SJCRH30 (cell line): ENCODE data around the gene NR2F2. TPM values are rescaled to one million over a fixed set of nuclear protein-coding genes. Genes with fewer than 3 reads are reported as not detected.
A peak's percentile ranks its signal among the peaks of the same experiment; 100 is the strongest.

Experiments
- DNase-seq, 2 experiments: peaks; one replicate each; pipeline ENCODE4 v3.0.0-alpha.2; 2015 to 2020
- H3K27ac ChIP-seq: fragments of 250-450 bp; sonication (Bioruptor Pico); 2 replicates; pipeline ENCODE4 v1.5.1; 2020; ENCODE audit warnings: mild to moderate bottlenecking, moderate library complexity
- H3K27me3 ChIP-seq: fragments of 250-450 bp; sonication (Bioruptor Pico); 2 replicates; pipeline ENCODE4 v1.5.1; 2020; ENCODE audit warnings: mild to moderate bottlenecking, moderate library complexity
- H3K36me3 ChIP-seq: fragments of 250-450 bp; sonication (Bioruptor Pico); 2 replicates; pipeline ENCODE4 v1.5.1; 2020; ENCODE audit warnings: mild to moderate bottlenecking, moderate library complexity
- H3K4me1 ChIP-seq: fragments of 250-450 bp; sonication (Bioruptor Pico); 2 replicates; pipeline ENCODE4 v1.5.1; 2020; ENCODE audit warnings: mild to moderate bottlenecking, moderate library complexity
- H3K4me3 ChIP-seq: fragments of 250-450 bp; sonication (Bioruptor Pico); 2 replicates; pipeline ENCODE4 v1.5.1; 2020; ENCODE audit warnings: mild to moderate bottlenecking, moderate library complexity
- H3K9me3 ChIP-seq: fragments of 250-450 bp; sonication (Bioruptor Pico); replicated peaks from 2 replicates; pipeline ENCODE4 v1.5.1; 2020; ENCODE audit warnings: mild to moderate bottlenecking, moderate library complexity
- total RNA-seq: library from RNA; depleted of rRNA; stranded (reverse); fragments of >200 nt; shearing (Covaris generic); gene quantifications from 2 replicates; pipeline ENCODE4 v1.2.3, GENCODE V29; 2014

The NR2F2 gene
- total RNA-seq, 1 experiment from 2014 or later, result 24.5 TPM

DNA sequence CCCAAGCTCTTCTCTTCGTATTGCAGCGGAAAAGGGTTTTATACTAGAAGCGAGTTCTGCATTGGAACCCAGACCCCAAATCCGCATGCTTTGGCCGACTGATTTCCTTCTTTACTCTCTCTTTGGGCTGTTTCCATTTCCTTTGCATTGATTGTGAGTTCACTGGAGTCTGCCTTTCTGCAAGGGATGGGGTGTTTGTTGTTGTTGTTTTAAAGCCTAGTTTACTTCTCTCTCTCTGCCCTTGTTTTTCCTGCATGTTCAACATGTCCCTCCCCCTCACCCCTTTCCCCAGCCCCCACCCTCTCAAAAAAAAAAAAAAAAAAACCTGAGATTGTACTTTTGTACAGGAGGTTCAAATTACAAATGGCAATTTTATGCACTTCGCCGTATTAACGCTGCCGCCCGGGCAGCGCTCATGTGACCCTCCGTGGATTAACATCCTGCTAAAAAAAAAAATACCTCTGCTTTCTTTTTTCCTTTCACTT is 2.2 kb downstream of the NR2F2 start:
- H3K27ac ChIP-seq, result peak overlapping the region; percentile 95
- DNase-seq, result peak in 1 of 2 experiments; percentile 62
- H3K4me3 ChIP-seq, result peak overlapping the region; percentile 77
- H3K4me1 ChIP-seq, result peaks cover 18% of the 10 kb centered on the region
- H3K9me3 ChIP-seq, result no peaks in the 10 kb centered on the region
- peaks cover 41% of the 10 kb centered on the region for H3K36me3 ChIP-seq
- H3K27me3 ChIP-seq, result no peaks in the 10 kb centered on the region

DNA sequence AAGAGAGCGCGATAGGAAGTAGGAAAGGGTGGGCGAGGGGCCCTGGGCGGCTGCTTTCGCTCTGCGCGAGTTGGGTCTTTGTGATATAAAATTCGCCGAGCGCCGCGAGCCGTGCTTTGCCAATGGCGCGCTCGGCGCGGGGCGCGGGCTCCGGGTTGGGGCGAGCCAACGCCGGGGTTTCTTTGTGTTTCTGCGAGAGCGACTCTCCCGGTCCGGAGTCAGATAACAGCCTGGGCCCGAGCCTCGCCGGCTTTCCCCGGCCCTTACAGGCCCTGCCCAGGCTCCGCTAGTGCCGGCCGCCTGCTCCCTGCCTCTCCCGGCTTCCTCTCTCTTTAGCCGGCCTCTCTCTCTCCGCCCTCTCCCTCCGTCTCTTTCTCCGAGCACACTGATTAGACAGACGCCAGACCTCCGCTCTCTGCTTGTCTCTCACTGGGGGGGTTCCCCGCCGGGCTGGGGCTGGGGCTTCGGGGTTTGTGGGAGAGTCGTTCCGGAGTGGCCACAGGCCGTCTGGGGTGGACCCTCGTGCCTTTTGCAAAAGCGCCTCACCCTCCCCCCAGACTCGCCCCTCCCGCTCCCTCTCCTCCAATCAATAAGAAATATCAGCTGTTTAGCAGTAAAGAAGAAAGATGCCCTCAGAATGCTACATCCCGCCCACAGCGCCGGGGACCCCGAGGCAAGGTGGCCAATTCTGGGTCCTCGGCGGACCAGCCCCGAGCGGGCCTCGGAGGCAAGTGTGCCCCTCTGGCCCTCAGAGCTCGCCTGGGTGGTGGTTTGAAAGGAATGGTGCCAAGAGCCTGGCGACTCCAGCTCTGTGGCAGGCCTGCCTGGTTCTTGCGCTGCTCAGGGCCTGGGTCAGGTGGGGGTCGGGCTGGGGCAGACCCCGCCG is 2.9 kb downstream of the NR2F2 start:
- peaks cover 48% of the 10 kb centered on the region for H3K36me3 ChIP-seq

DNA sequence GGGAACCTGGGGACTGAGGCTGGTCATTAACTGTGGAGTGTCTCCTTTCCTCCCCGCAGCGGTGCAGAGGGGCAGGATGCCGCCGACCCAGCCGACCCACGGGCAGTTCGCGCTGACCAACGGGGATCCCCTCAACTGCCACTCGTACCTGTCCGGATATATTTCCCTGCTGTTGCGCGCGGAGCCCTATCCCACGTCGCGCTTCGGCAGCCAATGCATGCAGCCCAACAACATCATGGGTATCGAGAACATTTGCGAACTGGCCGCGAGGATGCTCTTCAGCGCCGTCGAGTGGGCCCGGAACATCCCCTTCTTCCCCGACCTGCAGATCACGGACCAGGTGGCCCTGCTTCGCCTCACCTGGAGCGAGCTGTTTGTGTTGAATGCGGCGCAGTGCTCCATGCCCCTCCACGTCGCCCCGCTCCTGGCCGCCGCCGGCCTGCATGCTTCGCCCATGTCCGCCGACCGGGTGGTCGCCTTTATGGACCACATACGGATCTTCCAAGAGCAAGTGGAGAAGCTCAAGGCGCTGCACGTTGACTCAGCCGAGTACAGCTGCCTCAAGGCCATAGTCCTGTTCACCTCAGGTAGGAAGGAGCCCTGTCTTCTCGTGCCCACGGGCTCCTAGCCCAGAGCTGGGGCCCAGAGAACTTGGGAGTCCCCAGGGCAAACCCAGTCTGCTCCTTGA is 3.7 kb downstream of the NR2F2 start:
- peaks cover 21% of the 10 kb centered on the region for H3K4me1 ChIP-seq
- peak in 1 of 2 experiments; percentile 20 for DNase-seq
- H3K27ac ChIP-seq, result peak overlapping the region; percentile 95
- peak overlapping the region; percentile 77 for H3K4me3 ChIP-seq
- no peaks in the 10 kb centered on the region for H3K27me3 ChIP-seq
- no peaks in the 10 kb centered on the region for H3K9me3 ChIP-seq
- peaks cover 55% of the 10 kb centered on the region for H3K36me3 ChIP-seq

More for the DNA sequence above, 2.9 kb downstream of the NR2F2 start:
- H3K4me3 ChIP-seq, result peak overlapping the region; percentile 77
- H3K9me3 ChIP-seq, result no peaks in the 10 kb centered on the region
- peak overlapping the region; percentile 95 for H3K27ac ChIP-seq
- DNase-seq, result peak; percentile 50 to 62
- H3K27me3 ChIP-seq, result no peaks in the 10 kb centered on the region
- peaks cover 22% of the 10 kb centered on the region for H3K4me1 ChIP-seq

DNA sequence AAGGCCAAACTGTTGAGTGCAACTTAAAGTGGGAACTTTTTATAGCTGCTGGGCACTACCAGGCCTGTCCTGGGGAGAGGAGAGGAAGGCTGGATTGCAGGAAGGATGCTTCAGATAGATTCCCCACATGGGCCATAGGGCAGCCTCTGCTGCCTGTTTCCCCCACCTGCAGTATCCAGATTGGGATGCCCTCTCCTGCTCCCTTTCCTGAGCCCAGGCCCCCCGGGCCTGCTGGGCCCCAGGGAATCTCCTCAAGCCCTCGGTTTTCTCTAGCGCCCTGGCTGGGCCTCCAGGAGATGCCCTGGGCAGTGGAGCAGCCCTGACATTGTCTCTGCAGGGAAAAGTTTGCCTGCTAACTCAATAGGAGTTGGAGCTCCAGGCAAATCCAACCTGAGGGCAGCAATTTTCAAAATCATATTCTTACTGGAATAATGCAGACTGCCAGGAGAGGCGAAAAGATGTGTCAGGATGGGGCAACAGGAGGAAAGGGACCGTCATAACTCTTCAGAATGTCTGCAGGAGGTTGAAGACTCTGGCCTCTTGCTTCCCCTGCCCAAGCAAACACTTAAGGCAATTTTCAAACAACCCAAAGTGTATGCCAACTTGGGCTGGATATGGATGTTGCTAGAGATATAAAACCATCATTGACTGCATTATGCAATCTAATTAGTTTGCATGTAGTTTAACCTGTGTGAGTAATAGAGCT is 4.4 kb downstream of the NR2F2 start:
- Histone ChIP-seq H3K4me1 (peaks cover 19% of the 10 kb centered on the region), H3K9me3 (no peaks in the 10 kb centered on the region), H3K27me3 (no peaks in the 10 kb centered on the region), H3K36me3 (peaks cover 62% of the 10 kb centered on the region), H3K27ac (no peak overlapping the region), H3K4me3 (peak overlapping the region; percentile 77)
- peak in 1 of 2 experiments; percentile 27 for DNase-seq

DNA sequence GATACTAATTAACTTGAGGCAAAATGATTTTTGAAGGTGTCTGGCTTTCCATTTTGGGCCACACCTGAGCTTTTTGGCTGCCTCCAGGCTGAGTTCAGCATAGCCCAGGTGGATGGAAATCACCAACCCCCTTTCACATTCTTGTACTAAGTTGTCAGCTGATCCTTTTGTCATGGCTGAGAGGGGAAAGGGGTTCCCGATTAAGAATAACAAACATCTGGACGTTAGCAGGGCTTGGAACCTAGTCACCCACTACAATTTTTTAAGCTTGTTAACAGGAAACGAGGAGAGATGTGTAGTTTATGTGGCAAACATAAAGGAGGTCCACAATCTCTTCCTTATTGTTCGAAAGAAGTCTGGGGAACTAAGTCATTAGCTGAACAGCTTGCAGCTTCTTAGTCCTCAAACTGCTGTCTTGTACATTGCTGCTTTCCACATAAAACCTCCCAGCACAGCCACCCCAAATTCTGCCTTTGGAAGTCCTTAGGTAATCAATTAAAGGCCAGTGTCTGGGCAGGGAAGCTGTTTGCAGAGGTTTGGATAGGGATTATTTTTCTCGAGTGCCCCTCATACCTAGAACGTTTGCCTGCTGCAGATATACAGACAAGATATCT is 5.0 kb downstream of the NR2F2 start:
- Histone ChIP-seq H3K27ac (no peak overlapping the region), H3K27me3 (no peaks in the 10 kb centered on the region), H3K36me3 (peaks cover 68% of the 10 kb centered on the region), H3K4me1 (peaks cover 19% of the 10 kb centered on the region), H3K9me3 (no peaks in the 10 kb centered on the region), H3K4me3 (peak overlapping the region; percentile 77)
- DNase-seq, result peak in 1 of 2 experiments; percentile 10

DNA sequence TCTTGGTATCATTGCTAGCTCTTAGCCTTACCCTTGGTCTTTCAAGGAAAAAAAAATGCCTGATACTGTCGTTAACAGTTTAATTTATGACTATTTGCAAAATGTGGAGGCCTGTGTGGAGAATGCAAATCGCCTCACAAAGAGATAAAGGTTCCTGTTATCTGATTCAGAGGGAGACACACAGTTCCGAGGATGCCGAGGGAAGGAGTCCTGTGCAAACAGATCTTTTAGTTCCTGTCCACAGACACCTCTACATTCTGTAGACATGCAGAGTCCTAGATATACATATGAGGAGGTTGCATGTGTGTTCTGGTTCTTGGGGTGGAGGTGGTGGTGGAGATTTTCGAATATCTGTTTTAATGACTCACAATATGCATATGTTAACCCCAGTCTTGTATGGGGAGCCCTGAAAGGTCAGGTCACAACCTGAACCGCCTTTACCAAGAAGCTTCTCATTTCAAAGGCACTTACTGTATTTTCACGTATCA is 5.7 kb downstream of the NR2F2 start:
- Histone ChIP-seq H3K9me3 (no peaks in the 10 kb centered on the region), H3K4me3 (peak overlapping the region; percentile 77), H3K27me3 (no peaks in the 10 kb centered on the region), H3K36me3 (peaks cover 68% of the 10 kb centered on the region), H3K27ac (no peak overlapping the region), H3K4me1 (peaks cover 19% of the 10 kb centered on the region)
- peak in 1 of 2 experiments; percentile 28 for DNase-seq

DNA sequence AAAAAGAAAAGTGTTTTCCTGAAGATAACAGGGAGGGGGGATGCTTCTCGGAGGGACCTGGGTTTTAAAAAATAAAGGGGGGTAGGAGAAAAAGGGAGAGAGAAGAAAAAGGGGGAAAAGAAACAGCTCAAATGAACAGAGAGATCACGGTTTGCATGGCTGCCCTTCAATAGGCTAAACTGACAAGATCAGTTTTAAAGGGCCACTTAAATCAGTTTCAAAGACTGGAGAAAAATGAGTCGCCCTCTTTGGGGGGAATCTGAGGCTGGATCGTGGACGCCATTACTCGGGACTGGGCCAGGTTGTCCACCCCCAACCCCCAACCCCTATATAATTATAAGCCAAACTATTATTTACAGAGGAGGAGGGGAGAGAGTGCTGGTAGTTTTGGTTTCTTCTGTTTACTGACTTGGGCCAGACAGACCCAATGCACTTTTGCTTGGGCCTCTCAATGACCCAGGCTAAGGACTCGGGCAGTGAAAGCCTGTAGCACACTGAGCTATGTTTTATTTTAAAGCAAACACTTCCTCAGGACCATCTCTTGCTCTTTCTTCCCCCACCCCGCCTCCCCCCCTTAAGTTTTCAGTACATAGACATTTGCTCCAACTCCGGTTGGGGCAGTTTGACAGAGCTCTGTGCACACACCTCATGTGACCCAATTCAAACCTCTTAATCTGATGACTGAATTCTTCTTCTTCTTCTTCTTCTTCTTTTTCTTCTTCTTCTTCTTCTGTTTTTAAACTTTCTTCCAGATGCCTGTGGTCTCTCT is 6.3 kb downstream of the NR2F2 start:
- DNase-seq, result peak in 1 of 2 experiments; percentile 24
- peak overlapping the region; percentile 77 for H3K4me3 ChIP-seq
- no peak overlapping the region for H3K27ac ChIP-seq
- peaks cover 72% of the 10 kb centered on the region for H3K36me3 ChIP-seq
- H3K9me3 ChIP-seq, result no peaks in the 10 kb centered on the region
- H3K27me3 ChIP-seq, result no peaks in the 10 kb centered on the region
- H3K4me1 ChIP-seq, result peaks cover 19% of the 10 kb centered on the region

DNA sequence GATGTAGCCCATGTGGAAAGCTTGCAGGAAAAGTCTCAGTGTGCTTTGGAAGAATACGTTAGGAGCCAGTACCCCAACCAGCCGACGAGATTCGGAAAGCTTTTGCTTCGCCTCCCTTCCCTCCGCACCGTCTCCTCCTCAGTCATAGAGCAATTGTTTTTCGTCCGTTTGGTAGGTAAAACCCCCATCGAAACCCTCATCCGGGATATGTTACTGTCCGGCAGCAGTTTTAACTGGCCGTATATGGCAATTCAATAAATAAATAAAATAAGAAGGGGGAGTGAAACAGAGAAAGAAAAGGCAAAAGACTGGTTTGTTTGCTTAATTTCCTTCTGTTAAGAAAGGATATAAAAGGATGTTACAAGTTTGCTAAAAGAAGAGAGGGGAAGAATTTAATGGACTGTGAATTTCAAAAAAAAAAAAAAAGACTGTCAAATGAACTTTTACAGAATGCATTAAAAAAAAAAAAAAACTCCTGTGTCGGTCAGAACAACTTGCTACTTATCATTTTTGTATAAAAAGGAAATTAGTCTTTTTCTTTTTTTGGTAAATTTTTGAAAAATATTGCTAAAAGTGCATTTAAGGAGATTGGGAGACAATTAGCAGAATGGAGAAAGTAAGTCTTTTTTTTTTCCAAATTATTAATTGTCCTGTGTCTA is 7.0 kb downstream of the NR2F2 start:
- Histone ChIP-seq H3K4me3 (peak overlapping the region; percentile 77), H3K36me3 (peaks cover 77% of the 10 kb centered on the region), H3K9me3 (no peaks in the 10 kb centered on the region), H3K27ac (no peak overlapping the region), H3K4me1 (peaks cover 19% of the 10 kb centered on the region), H3K27me3 (no peaks in the 10 kb centered on the region)
- DNase-seq, result peak in 1 of 2 experiments; percentile 30

DNA sequence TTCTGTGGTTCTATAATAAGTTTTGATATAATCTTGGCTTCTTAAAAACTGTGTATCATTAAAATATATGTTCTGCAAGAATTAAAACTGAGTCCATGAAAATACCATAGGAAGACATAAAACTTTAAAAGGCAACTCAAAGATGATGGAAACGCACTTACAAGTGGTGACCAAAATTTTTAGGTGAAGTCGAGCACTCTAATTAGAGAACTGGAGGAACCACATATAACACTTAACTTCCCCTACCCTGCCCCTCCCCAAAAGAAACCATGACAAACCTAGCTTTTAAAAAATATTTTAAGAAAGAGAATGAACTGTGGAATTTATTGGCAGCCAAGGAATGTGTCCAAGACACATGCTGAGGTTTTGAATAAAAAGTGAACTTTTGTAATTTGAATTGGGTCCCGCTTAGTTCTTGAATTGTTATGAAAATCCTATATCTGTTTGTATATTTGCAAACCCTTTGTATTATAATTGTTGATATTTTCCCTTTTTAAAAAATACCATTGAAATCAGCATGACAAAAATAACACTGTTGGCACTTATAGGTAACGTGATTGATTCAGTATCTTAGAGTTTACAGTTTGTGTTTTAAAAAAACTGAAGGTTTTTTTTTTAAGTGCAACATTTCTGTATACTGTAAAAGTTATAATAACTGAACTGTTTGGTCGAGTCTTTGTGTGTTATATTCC is 7.7 kb downstream of the NR2F2 start:
- Histone ChIP-seq H3K4me1 (peaks cover 19% of the 10 kb centered on the region), H3K27ac (no peak overlapping the region), H3K4me3 (no peak overlapping the region), H3K27me3 (no peaks in the 10 kb centered on the region), H3K9me3 (no peaks in the 10 kb centered on the region), H3K36me3 (peaks cover 84% of the 10 kb centered on the region)
- no peak for DNase-seq

DNA sequence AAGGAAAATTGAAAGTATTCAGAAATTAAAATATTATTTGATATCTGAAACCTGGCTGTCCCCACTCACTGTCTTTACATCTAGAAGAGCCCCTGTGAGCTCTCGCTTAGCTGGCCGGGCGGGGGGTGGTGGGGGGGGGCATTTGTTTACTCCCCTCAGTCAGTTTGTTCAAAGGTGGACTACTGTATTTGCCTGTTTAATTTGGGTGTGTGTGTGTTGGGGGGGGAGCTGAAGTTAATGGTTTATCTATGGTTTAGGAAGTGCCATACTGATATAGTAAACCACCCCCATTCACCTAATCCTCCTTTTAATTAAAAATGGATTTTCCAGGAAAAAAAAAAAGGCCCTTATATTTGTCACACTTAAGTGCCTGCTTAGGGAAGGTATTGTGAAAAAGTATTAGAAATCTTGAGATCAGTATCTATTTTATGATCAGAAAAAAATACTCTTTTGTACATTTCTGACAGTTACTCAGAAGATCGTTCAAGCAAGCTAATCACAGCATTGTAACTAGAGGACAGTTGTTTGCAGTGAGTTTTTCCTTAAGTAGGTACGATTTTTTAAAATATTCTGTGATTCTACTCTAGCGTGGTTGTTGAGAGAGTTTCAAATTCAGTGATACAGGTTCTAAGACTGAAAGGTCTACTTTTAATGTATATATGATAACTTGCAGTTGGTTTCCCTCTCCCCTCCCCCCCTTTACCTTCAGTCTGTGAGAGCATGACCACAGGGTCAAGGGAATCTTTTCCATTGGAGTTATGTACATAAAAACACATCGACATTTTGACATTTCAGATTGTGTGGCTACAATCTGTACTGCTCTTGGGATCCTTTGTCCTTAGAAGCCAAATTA is 8.5 kb downstream of the NR2F2 start:
- Histone ChIP-seq H3K4me1 (peaks cover 19% of the 10 kb centered on the region), H3K9me3 (no peaks in the 10 kb centered on the region), H3K36me3 (peaks cover 83% of the 10 kb centered on the region), H3K27me3 (no peaks in the 10 kb centered on the region), H3K4me3 (no peak overlapping the region), H3K27ac (no peak overlapping the region)
- no peak for DNase-seq

DNA sequence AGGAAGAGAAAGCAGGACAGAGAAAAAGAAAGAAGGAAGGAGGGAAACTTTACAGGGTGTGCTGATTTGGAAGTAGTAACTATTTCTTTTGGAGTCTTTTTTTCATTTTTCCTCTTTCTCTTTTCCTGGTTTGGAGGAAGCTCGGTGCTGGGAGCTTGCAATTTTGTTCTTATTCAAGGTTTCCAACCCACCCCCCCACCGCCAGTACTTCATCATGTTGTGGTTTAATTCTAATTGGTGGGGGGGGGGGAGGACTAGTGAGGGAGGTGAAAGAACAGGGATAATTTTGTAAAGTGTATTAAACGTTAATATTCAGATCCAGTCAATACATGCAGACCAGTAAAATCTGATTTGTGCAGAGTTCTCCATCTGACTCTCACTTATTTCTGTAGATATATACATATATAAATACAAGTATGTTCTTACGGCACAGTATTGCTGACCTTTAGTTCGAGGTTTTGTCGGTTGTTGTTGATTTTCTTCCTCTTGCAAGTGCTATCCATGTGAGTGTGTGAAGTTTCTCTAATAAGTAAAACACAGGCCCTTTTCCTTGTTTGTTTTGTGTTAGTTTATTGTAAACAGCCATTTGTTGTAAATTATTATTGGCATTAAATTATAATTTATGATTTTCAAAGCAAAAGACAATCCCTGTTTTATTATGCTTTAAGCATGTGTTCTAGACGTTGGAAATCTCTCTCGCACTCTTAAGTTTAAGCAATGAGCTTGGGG is 9.3 kb downstream of the NR2F2 start:
- H3K9me3 ChIP-seq, result no peaks in the 10 kb centered on the region
- H3K36me3 ChIP-seq, result peaks cover 75% of the 10 kb centered on the region
- H3K4me3 ChIP-seq, result no peak overlapping the region
- H3K27ac ChIP-seq, result no peak overlapping the region
- no peak for DNase-seq
- peaks cover 12% of the 10 kb centered on the region for H3K4me1 ChIP-seq
- H3K27me3 ChIP-seq, result no peaks in the 10 kb centered on the region

DNA sequence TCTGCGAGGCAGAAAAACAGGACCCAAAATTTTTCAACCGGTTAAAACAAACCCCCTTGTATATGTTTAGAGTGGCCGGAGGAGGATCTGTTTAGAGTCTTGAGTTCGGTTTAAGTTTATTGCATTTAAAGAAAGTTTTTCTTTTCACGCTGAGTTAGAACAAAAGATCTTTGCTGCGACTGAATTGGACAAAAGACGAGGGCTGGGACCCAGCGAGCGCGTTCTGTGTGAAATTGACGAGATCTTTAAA is 9.8 kb downstream of the NR2F2 start:
- H3K36me3 ChIP-seq, result peaks cover 70% of the 10 kb centered on the region
- H3K4me3 ChIP-seq, result no peak overlapping the region
- peaks cover 9% of the 10 kb centered on the region for H3K4me1 ChIP-seq
- no peak overlapping the region for H3K27ac ChIP-seq
- H3K9me3 ChIP-seq, result no peaks in the 10 kb centered on the region
- no peak for DNase-seq
- H3K27me3 ChIP-seq, result no peaks in the 10 kb centered on the region
